ENCODE results near the gene ABCG5.

The ABCG5 gene

GRCh38 chr2:43803113-43803512 lies 35.5 kb downstream of the ABCG5 start:
- peak; percentile 5 for FAIRE-seq

DNA sequence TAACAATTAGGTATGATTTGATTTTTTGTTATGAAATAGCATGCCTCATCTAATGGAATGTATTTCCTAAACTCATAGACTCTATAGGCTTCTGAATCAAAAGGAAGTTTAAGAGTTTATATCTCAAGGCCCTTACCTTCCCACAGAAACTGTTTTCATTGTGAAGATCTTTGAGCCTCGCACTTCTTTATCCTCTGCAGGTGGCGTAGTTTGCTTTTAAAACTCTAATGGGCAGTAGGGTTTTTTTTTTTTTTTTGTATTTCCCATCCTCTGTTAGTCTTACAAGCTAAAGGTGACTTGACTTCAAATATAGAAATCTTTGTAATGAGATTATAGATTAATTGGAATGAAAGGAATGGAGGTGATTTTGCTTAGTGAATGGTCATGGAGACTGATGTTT lies 36.5 kb downstream of the ABCG5 start:
- FAIRE-seq = no peak

- peak; percentile 38 for FAIRE-seq
These were observed 37.7 kb downstream of the ABCG5 start for GRCh38 chr2:43800894-43801293.

GRCh38 chr2:43798300-43798699 lies 40.3 kb downstream of the ABCG5 start:
- no peak for FAIRE-seq

GRCh38 chr2:43796206-43796605 lies 42.4 kb downstream of the ABCG5 start:
- FAIRE-seq = no peak

DNA sequence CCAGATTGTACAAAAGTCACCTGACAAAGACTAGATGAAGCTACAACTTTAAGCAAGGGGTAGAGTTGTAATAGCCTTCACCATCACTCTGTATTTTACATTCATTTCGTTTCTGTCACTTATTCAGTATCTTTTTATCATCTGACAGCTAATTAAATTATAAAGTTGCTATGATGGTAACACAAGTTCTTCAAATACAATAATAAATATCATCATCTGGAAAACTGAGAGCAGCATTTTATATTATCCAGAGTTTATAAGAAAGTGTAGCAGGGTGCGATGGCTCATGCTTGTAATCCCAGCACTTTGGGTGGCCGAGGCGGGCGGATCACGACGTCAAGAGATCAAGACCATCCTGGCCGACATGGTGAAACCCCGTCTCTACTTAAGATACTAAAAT lies 43.7 kb downstream of the ABCG5 start:
- FAIRE-seq = no peak

DNA sequence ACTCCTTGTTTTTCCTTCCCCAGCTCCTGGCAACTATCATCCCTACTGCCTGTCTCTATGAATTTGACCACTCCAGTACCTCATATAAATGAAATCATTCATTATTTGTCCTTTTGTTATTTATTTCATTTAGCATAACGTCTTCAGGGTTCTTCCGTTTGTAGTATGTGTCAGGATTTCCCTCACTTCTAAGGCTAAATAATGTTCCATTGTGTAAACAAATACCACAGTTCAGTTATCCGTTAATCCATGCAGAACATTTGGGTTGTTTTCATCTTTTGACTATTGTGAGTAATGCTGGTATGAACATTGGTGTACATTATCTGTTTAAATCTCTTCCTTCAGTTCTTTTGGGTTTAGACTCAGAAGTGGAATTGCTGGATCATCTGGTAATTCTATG lies 46.0 kb downstream of the ABCG5 start:
- no peak for FAIRE-seq

- no peak for FAIRE-seq
These were observed 47.4 kb downstream of the ABCG5 start for GRCh38 chr2:43791035-43791765.

DNA sequence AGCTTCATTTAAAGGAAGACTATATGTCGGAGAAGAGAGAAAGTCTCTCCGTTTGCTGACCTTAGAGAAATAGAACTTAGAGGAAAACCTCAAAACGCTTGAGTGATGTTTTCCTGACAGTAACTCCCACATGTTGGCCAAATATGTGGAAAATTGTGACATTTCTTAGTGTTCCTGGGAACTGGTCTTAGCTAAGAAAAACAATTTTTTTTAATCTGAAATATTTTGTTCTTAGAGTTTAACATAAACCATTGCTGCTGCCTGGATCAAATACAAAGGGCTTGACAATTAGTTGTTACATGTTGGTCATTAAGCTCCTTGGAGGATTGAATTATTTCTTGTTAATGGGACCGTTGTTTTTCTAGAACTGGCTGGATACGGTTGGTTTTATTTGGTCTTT lies 48.5 kb downstream of the ABCG5 start:
- no peak for FAIRE-seq

GRCh38 chr2:43788646-43789045 lies 50.0 kb downstream of the ABCG5 start:
- no peak for FAIRE-seq

DNA sequence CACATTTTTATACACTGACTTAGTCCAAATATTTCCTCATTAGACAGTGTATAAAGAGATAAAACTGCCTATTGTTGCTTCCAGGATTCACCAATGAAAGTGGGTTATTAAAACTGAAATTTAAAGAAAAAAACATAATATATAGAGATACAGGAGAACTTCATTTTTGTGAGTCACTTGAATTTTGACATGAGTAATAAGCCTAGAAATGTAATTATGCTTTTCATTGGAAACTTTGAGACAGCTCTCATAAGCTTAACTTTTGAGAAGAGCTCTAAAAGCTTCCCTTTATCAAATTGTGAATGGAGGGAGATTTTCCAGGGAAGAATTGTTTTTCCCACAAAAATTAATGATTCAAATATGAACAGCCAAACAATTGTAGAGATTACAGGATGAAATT lies 50.7 kb downstream of the ABCG5 start:
- no peak for FAIRE-seq

GRCh38 chr2:43778233-43778632 lies 60.4 kb downstream of the ABCG5 start:
- no peak for FAIRE-seq

DNA sequence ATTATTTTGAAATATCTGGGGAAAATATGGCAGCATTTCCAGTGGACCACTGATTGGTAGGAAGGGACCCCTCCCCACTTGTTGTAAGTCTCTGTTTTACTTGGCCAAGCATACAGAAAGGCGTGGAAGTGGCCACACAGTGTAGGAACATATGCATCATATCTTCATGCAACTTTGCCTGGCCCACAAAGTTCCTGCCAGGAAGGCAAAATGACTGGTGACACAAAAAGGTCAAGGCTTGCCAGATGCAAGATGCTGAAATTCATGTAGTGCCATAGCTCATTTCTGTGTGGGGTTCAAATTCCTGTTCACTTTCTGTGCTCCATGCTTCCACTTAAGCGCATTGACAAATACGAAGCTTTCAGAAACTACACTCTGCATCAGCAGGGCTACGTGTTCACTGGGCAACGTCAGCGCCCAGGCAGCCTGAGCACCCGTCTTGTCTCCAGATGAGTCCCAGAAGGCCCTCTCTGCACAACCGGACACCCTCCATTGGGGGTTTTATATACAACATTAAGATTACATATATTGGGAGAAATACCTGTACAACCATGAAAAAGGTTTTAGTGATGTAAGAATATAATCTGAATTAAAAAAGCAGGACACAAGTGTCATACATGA lies 61.2 kb downstream of the ABCG5 start:
- FAIRE-seq = no peak

DNA sequence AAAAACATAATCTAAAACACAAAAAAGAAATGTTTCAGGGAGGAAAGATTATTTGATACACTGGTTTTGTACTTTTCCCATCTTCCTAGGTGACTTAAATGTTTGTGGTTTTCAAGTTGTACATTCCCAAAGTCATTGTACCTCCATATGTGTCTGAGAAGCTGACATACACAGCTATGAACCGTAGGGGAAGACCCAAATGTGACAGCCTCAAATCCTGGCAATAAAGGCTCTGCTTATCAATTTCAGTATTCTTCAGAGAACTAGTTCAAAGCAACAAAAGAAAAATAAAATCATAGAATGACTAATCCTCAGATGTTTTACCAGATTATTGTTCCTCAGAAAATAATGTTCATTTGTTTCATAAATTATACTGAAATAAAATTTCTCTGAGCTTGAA lies 62.3 kb downstream of the ABCG5 start:
- FAIRE-seq = no peak

GRCh38 chr2:43774617-43775016 lies 64.0 kb downstream of the ABCG5 start:
- no peak for FAIRE-seq

- no peak for FAIRE-seq
These were observed 64.6 kb downstream of the ABCG5 start, which contains the start of gene DYNC2LI1 for GRCh38 chr2:43773876-43774613. Gene DYNC2LI1, plus strand, starts transcription at chr2:43774039. Its CDS starts 100 bp downstream, at chr2:43774139.

- no peak for FAIRE-seq
These were observed 72.6 kb downstream of the ABCG5 start for GRCh38 chr2:43766006-43766405.

GRCh38 chr2:43764086-43764705 lies 74.4 kb downstream of the ABCG5 start:
- no peak for FAIRE-seq

GRCh38 chr2:43763091-43763490 lies 75.5 kb downstream of the ABCG5 start:
- FAIRE-seq = no peak

Data from islet of Langerhans (tissue), 1 donor.